Adrenal gland (tissue), 5 donors: ENCODE measurements around the gene UGP2.
"Not testable (repeated sequence)": the region's sequence is repeated elsewhere in the genome, so short reads cannot be mapped to it uniquely, and the experiment has no call there.

Experiments used
- POLR2A ChIP-seq, 2 donors: fragments of 450-650 bp; IDR thresholded peaks; one replicate each; pipeline ENCODE4 v1.6.1; 2017; ENCODE audit warnings: antibody characterized with exemption in 2 of 2, mild to moderate bottlenecking in 2 of 2, moderate library complexity in 1 of 2
- TF ChIP-seq, protein P1 (sequence below), 6 experiments: fragments of 450-650 bp in 4 of 6; fragments of 200-600 bp in 2 of 6; sonication (generic) in 1 of 6; IDR thresholded peaks; 1 replicate in 5 of 6; 2 replicates in 1 of 6; pipeline versions ENCODE4 v1.5.1 to v1.8.0; 2016 to 2021; ENCODE audit warnings: antibody characterized with exemption in 6 of 6, mild to moderate bottlenecking in 2 of 6, moderate library complexity in 1 of 6
- donor health status: DM: no; HTN: no; CAD: no.

DNA sequence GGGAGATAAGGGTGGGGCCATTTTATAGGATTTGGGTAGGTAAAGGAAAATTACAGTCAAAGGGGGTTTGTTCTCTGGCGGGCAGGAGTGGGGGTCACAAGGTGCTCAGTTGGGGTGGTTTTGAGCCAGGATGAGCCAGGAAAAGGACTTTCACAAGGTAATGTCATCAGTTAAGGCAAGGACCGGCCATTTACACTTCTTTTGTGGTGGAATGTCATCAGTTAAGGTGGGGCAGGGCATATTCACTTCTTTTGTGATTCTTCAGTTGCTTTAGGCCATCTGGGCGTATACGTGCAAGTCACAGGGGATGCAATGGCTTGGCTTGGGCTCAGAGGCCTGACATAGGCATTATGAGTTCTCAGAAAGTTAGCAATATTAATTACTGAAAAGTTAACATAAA lies 5.9 kb downstream of the UGP2 start:
- TF ChIP-seq, protein P1, sequence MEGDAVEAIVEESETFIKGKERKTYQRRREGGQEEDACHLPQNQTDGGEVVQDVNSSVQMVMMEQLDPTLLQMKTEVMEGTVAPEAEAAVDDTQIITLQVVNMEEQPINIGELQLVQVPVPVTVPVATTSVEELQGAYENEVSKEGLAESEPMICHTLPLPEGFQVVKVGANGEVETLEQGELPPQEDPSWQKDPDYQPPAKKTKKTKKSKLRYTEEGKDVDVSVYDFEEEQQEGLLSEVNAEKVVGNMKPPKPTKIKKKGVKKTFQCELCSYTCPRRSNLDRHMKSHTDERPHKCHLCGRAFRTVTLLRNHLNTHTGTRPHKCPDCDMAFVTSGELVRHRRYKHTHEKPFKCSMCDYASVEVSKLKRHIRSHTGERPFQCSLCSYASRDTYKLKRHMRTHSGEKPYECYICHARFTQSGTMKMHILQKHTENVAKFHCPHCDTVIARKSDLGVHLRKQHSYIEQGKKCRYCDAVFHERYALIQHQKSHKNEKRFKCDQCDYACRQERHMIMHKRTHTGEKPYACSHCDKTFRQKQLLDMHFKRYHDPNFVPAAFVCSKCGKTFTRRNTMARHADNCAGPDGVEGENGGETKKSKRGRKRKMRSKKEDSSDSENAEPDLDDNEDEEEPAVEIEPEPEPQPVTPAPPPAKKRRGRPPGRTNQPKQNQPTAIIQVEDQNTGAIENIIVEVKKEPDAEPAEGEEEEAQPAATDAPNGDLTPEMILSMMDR (IDR thresholded peaks at IDR 0.05), result not testable (repeated sequence)
- TF ChIP-seq POLR2A (IDR thresholded peaks at IDR 0.05), result not testable (repeated sequence)
